ENCODE data around the gene MYH16. TPM values are rescaled to one million over a fixed set of nuclear protein-coding genes. Genes with fewer than 3 reads are reported as not detected.

MYH16 gene
- total and polyA plus RNA-seq, 9 of the 15 experiments (the other 6 are each of a cell fraction or from before 2014, with no cell fraction given): 0.09 TPM; not detected in 8

DNA sequence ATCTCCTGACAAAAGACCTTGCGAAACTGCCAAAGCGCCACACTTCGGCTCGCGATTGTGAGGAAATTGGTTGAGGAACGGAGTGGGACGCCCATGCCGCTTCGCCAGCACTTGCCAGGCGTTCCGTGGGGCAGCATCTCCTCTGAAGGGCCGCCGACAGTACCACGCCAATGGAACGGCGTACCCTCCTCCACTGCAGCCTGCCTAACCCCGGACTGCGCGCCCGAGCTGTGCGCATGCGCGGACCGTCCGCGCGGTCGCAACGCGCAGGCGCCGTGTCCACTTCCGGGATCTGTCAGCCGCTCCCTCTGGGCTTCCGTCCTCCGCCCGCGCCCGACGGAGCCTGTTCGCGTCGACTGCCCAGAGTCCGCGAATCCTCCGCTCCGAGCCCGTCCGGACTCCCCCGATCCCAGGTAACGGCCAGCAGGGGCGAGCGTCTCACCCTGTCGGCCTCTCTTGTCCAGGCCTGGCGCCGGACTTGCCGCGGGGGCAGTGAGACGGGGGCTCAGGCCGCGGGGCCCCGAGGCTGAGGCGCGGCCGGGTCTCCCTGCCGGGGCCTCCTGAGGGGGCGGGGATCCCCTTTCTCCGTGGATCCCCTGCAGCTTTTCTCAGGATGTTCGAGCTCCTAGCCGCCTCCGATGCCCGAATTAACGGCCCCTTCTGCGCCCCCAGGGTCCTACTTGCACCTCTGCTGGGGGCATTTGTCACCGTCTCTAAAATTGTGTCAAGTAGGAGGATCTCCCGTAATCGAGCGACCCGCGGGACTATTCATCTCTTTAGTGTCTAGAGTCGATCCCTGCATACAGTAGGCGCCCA is 53.2 kb downstream of the MYH16 start, which contains the start of gene ARPC1A (continued):
- TF ChIP-seq ARHGAP35 (IDR thresholded peaks at IDR 0.05; ENCODE audit: partially characterized antibody) (no peak), IFI16 (CRISPR knock-in tag; IDR thresholded peaks at IDR 0.05) (no peak), ATF1 (CRISPR knock-in tag; IDR thresholded peaks at IDR 0.05) (0 out of 2 replicates have a peak, but pooled peaks have one; percentile 45), ATF1 (tag; IDR thresholded peaks at IDR 0.05) (peak; percentile 86), HMG20A (CRISPR knock-in tag; conservative IDR thresholded peaks at IDR 0.05) (no peak), ZBTB1 (CRISPR knock-in tag; IDR thresholded peaks at IDR 0.05; ENCODE audit: borderline replicate concordance, low read depth) (peak; percentile 59; the same call in 1 of the 2 replicates), ADNP (tag; IDR thresholded peaks at IDR 0.05) (no peak), ZNF507 (tag; conservative IDR thresholded peaks at IDR 0.05) (no peak), ZC3H11A (IDR thresholded peaks at IDR 0.05; ENCODE audit: low read depth, low read length) (0 out of 2 replicates have a peak, but pooled peaks have one; percentile 30), ETV1 (tag; conservative IDR thresholded peaks at IDR 0.05; ENCODE audit: low read depth) (no peak), CBX1 (IDR thresholded peaks at IDR 0.05; ENCODE audit: low read depth) (0 out of 2 replicates have a peak, but pooled peaks have one; percentile 75), FOSL1 (tag; conservative IDR thresholded peaks at IDR 0.05) (no peak), CBFA2T3 (IDR thresholded peaks at IDR 0.05) (peak; percentile 15; the same call in 1 of the 2 replicates)
- TF ChIP-seq, protein P1, sequence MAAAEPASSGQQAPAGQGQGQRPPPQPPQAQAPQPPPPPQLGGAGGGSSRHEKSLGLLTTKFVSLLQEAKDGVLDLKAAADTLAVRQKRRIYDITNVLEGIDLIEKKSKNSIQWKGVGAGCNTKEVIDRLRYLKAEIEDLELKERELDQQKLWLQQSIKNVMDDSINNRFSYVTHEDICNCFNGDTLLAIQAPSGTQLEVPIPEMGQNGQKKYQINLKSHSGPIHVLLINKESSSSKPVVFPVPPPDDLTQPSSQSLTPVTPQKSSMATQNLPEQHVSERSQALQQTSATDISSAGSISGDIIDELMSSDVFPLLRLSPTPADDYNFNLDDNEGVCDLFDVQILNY (CRISPR knock-in tag; IDR thresholded peaks at IDR 0.05): peak; percentile 64; the same call in 1 of the 2 replicates
- TF ChIP-seq, protein P2, sequence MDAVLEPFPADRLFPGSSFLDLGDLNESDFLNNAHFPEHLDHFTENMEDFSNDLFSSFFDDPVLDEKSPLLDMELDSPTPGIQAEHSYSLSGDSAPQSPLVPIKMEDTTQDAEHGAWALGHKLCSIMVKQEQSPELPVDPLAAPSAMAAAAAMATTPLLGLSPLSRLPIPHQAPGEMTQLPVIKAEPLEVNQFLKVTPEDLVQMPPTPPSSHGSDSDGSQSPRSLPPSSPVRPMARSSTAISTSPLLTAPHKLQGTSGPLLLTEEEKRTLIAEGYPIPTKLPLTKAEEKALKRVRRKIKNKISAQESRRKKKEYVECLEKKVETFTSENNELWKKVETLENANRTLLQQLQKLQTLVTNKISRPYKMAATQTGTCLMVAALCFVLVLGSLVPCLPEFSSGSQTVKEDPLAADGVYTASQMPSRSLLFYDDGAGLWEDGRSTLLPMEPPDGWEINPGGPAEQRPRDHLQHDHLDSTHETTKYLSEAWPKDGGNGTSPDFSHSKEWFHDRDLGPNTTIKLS (IDR thresholded peaks at IDR 0.05; ENCODE audit: borderline replicate concordance, low read depth): peak; percentile 44; the same call in 1 of the 2 replicates
- TF ChIP-seq, protein P3, sequence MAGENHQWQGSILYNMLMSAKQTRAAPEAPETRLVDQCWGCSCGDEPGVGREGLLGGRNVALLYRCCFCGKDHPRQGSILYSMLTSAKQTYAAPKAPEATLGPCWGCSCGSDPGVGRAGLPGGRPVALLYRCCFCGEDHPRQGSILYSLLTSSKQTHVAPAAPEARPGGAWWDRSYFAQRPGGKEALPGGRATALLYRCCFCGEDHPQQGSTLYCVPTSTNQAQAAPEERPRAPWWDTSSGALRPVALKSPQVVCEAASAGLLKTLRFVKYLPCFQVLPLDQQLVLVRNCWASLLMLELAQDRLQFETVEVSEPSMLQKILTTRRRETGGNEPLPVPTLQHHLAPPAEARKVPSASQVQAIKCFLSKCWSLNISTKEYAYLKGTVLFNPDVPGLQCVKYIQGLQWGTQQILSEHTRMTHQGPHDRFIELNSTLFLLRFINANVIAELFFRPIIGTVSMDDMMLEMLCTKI (IDR thresholded peaks at IDR 0.05; ENCODE audit: partially characterized antibody): no peak
- TF ChIP-seq, protein P4, sequence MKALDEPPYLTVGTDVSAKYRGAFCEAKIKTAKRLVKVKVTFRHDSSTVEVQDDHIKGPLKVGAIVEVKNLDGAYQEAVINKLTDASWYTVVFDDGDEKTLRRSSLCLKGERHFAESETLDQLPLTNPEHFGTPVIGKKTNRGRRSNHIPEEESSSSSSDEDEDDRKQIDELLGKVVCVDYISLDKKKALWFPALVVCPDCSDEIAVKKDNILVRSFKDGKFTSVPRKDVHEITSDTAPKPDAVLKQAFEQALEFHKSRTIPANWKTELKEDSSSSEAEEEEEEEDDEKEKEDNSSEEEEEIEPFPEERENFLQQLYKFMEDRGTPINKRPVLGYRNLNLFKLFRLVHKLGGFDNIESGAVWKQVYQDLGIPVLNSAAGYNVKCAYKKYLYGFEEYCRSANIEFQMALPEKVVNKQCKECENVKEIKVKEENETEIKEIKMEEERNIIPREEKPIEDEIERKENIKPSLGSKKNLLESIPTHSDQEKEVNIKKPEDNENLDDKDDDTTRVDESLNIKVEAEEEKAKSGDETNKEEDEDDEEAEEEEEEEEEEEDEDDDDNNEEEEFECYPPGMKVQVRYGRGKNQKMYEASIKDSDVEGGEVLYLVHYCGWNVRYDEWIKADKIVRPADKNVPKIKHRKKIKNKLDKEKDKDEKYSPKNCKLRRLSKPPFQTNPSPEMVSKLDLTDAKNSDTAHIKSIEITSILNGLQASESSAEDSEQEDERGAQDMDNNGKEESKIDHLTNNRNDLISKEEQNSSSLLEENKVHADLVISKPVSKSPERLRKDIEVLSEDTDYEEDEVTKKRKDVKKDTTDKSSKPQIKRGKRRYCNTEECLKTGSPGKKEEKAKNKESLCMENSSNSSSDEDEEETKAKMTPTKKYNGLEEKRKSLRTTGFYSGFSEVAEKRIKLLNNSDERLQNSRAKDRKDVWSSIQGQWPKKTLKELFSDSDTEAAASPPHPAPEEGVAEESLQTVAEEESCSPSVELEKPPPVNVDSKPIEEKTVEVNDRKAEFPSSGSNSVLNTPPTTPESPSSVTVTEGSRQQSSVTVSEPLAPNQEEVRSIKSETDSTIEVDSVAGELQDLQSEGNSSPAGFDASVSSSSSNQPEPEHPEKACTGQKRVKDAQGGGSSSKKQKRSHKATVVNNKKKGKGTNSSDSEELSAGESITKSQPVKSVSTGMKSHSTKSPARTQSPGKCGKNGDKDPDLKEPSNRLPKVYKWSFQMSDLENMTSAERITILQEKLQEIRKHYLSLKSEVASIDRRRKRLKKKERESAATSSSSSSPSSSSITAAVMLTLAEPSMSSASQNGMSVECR (CRISPR knock-in tag; IDR thresholded peaks at IDR 0.05): peak; percentile 72; the same call in 1 of the 2 replicates

Data from K562 (cell line).